DOHH2 (cell line): ENCODE results near the gene PRR36.

Source experiments
- EZH2phosphoT487 ChIP-seq: fragments of 200-600 bp; sonication (generic); IDR thresholded peaks from 2 replicates; pipeline ENCODE4 v1.6.1; 2017; ENCODE audit warnings: borderline replicate concordance, mild to moderate bottlenecking, antibody characterized with exemption, low read length, moderate library complexity, mixed read lengths
- TF ChIP-seq, protein P1 (sequence below): fragments of 200-600 bp; sonication (generic); IDR thresholded peaks from one replicate; pipeline ENCODE4 v1.5.1; 2014; ENCODE audit warnings: antibody characterized with exemption, mild to moderate bottlenecking, low read depth, low read length; ENCODE audit not compliant: poor library complexity, severe bottlenecking

DNA sequence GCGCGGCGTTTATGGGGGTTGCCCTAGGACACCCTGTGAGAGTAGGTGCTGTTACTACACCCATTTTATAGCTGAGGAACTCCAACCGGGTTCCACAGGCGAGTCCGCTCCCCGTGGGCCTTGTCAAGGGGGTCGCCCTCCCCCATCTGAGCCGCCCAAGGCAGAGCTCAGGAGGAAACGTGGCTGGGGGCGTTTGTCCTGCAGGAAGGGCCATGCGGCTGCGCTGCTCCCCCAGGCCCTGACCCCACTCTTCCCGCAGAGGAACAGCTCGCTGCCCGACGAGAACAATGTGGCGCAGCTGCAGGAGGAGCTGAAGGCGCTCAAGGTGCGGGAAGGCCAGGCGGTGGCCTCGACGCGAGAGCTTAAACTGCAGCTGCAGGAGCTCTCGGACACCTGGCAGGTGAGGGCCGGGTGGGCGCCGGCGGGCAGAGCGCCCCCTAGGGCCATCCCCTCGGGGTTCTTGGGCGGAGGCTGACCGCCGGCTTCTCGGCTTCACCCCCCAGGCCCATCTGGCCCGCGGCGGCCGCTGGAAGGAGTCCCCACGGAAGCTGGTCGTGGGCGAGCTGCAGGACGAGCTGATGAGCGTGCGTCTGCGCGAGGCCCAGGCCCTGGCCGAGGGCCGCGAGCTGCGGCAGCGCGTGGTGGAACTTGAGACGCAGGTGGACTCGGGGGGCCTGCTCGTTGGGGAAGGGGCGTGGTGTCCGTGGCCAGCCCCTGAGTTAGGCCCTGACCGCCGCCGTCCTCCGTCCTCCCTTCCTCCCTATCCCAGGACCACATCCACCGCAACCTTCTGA, 12.4 kb downstream of the PRR36 start:
- TF ChIP-seq, protein P1, sequence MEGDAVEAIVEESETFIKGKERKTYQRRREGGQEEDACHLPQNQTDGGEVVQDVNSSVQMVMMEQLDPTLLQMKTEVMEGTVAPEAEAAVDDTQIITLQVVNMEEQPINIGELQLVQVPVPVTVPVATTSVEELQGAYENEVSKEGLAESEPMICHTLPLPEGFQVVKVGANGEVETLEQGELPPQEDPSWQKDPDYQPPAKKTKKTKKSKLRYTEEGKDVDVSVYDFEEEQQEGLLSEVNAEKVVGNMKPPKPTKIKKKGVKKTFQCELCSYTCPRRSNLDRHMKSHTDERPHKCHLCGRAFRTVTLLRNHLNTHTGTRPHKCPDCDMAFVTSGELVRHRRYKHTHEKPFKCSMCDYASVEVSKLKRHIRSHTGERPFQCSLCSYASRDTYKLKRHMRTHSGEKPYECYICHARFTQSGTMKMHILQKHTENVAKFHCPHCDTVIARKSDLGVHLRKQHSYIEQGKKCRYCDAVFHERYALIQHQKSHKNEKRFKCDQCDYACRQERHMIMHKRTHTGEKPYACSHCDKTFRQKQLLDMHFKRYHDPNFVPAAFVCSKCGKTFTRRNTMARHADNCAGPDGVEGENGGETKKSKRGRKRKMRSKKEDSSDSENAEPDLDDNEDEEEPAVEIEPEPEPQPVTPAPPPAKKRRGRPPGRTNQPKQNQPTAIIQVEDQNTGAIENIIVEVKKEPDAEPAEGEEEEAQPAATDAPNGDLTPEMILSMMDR: peak; percentile 61
- no peak for TF ChIP-seq EZH2phosphoT487
